ENCODE measurements around the gene CAPRIN2.
A peak's percentile ranks its signal among the peaks of the same experiment; 100 is the strongest.

CAPRIN2 gene

GRCh38 chr12:30754750-30755394 is at the start of gene CAPRIN2:
CAPRIN2 (minus strand) TSS chr12:30754951; CDS start chr12:30753520, 1,431 bp downstream.
- TF ChIP-seq ZFX (IDR thresholded peaks at IDR 0.05) (0 out of 2 replicates have a peak, but pooled peaks have one; percentile 15), CTCF (conservative IDR thresholded peaks at IDR 0.05) (peak; percentile 55)
- H3K27ac ChIP-seq: peak within 1 kb of the TSS; percentile 82

- TF ChIP-seq ZFX (IDR thresholded peaks at IDR 0.05) (no peak), CTCF (conservative IDR thresholded peaks at IDR 0.05) (no peak)
- no peak overlapping the region for H3K27ac ChIP-seq
These were observed 42.9 kb upstream of the CAPRIN2 start for GRCh38 chr12:30797689-30798088.

GRCh38 chr12:30796891-30797371 is 42.2 kb upstream of the CAPRIN2 start:
- H3K27ac ChIP-seq: no peak overlapping the region
- TF ChIP-seq ZFX (IDR thresholded peaks at IDR 0.05) (no peak), CTCF (conservative IDR thresholded peaks at IDR 0.05) (no peak)

- no peak overlapping the region for H3K27ac ChIP-seq
- TF ChIP-seq CTCF (conservative IDR thresholded peaks at IDR 0.05): no peak
- TF ChIP-seq ZFX (IDR thresholded peaks at IDR 0.05): no peak
These were observed 41.6 kb upstream of the CAPRIN2 start for GRCh38 chr12:30796313-30796780.

- no peak for TF ChIP-seq ZFX (IDR thresholded peaks at IDR 0.05)
- TF ChIP-seq CTCF (conservative IDR thresholded peaks at IDR 0.05): no peak
- no peak overlapping the region for H3K27ac ChIP-seq
These were observed 40.9 kb upstream of the CAPRIN2 start for GRCh38 chr12:30795410-30796312.

- TF ChIP-seq CTCF (conservative IDR thresholded peaks at IDR 0.05): no peak
- TF ChIP-seq ZFX (IDR thresholded peaks at IDR 0.05): no peak
- H3K27ac ChIP-seq: peak overlapping the region; percentile 87
These were observed 40.0 kb upstream of the CAPRIN2 start for GRCh38 chr12:30794591-30795409.

Measured in C4-2B (cell line).